Upper lobe of left lung (tissue), 6 donors: ENCODE results near the gene C12orf75. TPM values are rescaled to one million over a fixed set of nuclear protein-coding genes. Genes with fewer than 3 reads are reported as not detected.

Experiments used
- ATAC-seq, 2 donors: fragments of 200-7000 bp; cut with Tn5 transposase; one replicate each; pipeline ENCODE4 v1.9.1; 2022; ENCODE audit warnings: mild to moderate bottlenecking in 2 of 2, moderate library complexity in 2 of 2; ENCODE audit not compliant: low FRiP score in 2 of 2
- DNase-seq, 2 donors: peaks; one replicate each; pipeline ENCODE4 v3.0.0-alpha.2; 2019 to 2020
- H3K27ac ChIP-seq, 4 donors: fragments of 200-600 bp; sonication (generic); one replicate each; pipeline ENCODE4 v1.5.1; 2016 to 2019
- H3K27me3 ChIP-seq, 4 donors: fragments of 200-600 bp; sonication (generic); one replicate each; pipeline ENCODE4 v1.5.1; 2017 to 2019
- H3K36me3 ChIP-seq, 4 donors: fragments of 200-600 bp; sonication (generic); one replicate each; pipeline ENCODE4 v1.5.1; 2016 to 2019
- H3K4me1 ChIP-seq, 4 donors: fragments of 200-600 bp; sonication (generic); one replicate each; pipeline ENCODE4 v1.5.1; 2018 to 2019
- H3K4me3 ChIP-seq, 4 donors: fragments of 200-600 bp; sonication (generic); one replicate each; pipeline ENCODE4 v1.5.1; 2017 to 2019; ENCODE audit warnings: mild to moderate bottlenecking in 2 of 4, moderate library complexity in 1 of 4
- H3K9me3 ChIP-seq, 4 donors: fragments of 200-600 bp; sonication (generic); one replicate each; pipeline ENCODE4 v1.5.1; 2018 to 2019
- EP300 ChIP-seq, 4 donors: sonication (generic); formaldehyde crosslinking; IDR thresholded peaks; one replicate each; pipeline ENCODE4 v1.5.1; 2017; ENCODE audit warnings: antibody characterized with exemption in 4 of 4, control low read depth in 2 of 4
- POLR2A ChIP-seq, 4 donors: fragments of 450-650 bp; IDR thresholded peaks; one replicate each; pipeline ENCODE4 v1.5.1; 2016 to 2017; ENCODE audit warnings: antibody characterized with exemption in 4 of 4, mild to moderate bottlenecking in 2 of 4
- POLR2AphosphoS5 ChIP-seq, 2 donors: sonication (generic); formaldehyde crosslinking; IDR thresholded peaks; one replicate each; pipeline ENCODE4 v1.5.1; 2017; ENCODE audit warnings: antibody characterized with exemption in 2 of 2
- WGBS, 2 donors: methylation state at CpG; one replicate each; pipeline ENCODE4 v1.1.5; 2017 to 2018; 5-methylcytosine and 5-hydroxymethylcytosine counted together
- total RNA-seq, 6 donors: library from RNA; depleted of rRNA in 4 of 6; stranded (reverse); fragments of >200 nt in 4 of 6; gene quantifications; one replicate each; pipeline versions ENCODE4 v1.1.0 to v1.2.1, GENCODE V29; 2016 to 2021
- TF ChIP-seq, protein P1 (sequence below), 6 experiments: fragments of 450-650 bp in 4 of 6; fragments of 200-600 bp in 2 of 6; sonication (generic) in 2 of 6; IDR thresholded peaks; one replicate each; pipeline ENCODE4 v1.5.1; 2016 to 2019; ENCODE audit warnings: antibody characterized with exemption in 6 of 6
- donor health status: DM: no; HTN: no; CAD: no; lungs with moderate emphysema.
- donor health status: DM: no; HTN: yes; CAD: no; lungs with severe emphysema.

Gene C12orf75
- total RNA-seq, 6 donors from 2014 or later = 1.0 to 15.0 (median 6.2) TPM

DNA sequence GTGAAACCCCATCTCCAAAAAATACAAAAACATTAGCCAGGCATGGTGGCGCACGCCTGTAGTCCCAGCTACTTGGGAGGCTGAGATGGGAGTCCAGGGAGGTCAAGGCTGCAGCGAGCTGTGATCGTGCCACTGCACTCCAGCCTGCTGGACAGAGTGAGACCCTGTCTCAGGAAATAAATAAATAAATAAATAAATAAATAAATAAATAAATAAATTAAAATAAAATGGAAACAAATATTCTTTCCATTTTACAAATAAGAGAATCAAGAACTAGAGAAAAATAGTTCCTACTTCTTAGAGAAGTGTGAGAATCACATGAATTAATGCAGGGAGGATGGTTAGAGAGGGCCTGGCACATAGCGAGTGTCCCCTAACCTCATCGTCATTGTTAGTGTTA, 53.7 kb downstream of the C12orf75 start:
- no peaks in the 10 kb centered on the region for H3K27me3 ChIP-seq
- DNase-seq (no peak), ATAC-seq (no peak)
- H3K4me3 ChIP-seq = no peak overlapping the region
- no peaks in the 10 kb centered on the region for H3K36me3 ChIP-seq
- TF ChIP-seq POLR2AphosphoS5 (IDR thresholded peaks at IDR 0.05) (no peak), EP300 (IDR thresholded peaks at IDR 0.05) (no peak), POLR2A (IDR thresholded peaks at IDR 0.05) (no peak)
- TF ChIP-seq, protein P1, sequence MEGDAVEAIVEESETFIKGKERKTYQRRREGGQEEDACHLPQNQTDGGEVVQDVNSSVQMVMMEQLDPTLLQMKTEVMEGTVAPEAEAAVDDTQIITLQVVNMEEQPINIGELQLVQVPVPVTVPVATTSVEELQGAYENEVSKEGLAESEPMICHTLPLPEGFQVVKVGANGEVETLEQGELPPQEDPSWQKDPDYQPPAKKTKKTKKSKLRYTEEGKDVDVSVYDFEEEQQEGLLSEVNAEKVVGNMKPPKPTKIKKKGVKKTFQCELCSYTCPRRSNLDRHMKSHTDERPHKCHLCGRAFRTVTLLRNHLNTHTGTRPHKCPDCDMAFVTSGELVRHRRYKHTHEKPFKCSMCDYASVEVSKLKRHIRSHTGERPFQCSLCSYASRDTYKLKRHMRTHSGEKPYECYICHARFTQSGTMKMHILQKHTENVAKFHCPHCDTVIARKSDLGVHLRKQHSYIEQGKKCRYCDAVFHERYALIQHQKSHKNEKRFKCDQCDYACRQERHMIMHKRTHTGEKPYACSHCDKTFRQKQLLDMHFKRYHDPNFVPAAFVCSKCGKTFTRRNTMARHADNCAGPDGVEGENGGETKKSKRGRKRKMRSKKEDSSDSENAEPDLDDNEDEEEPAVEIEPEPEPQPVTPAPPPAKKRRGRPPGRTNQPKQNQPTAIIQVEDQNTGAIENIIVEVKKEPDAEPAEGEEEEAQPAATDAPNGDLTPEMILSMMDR (IDR thresholded peaks at IDR 0.05) = no peak
- H3K27ac ChIP-seq = no peak overlapping the region
- H3K4me1 ChIP-seq = peaks cover 0 to 8% (median 4%) of the 10 kb centered on the region in 4 donors
- no peaks in the 10 kb centered on the region for H3K9me3 ChIP-seq
- 89 to 91% methylated on average over 6 of the region's 6 CpGs for WGBS, 2 donors

- peaks cover 0 to 8% (median 4%) of the 10 kb centered on the region in 4 donors for H3K4me1 ChIP-seq
- TF ChIP-seq POLR2A (IDR thresholded peaks at IDR 0.05) (no peak), POLR2AphosphoS5 (IDR thresholded peaks at IDR 0.05) (no peak), EP300 (IDR thresholded peaks at IDR 0.05) (no peak)
- TF ChIP-seq, protein P1 (IDR thresholded peaks at IDR 0.05) = no peak
- H3K27ac ChIP-seq = no peak overlapping the region
- no peaks in the 10 kb centered on the region for H3K27me3 ChIP-seq
- DNase-seq (no peak), ATAC-seq (no peak)
- no peaks in the 10 kb centered on the region for H3K36me3 ChIP-seq
- H3K9me3 ChIP-seq = no peaks in the 10 kb centered on the region
- WGBS, 2 donors = 70 to 76% methylated on average over 6 of the region's 6 CpGs
- H3K4me3 ChIP-seq = no peak overlapping the region
Observed at GRCh38 chr12:105384916-105385535, 54.5 kb downstream of the C12orf75 start.

DNA sequence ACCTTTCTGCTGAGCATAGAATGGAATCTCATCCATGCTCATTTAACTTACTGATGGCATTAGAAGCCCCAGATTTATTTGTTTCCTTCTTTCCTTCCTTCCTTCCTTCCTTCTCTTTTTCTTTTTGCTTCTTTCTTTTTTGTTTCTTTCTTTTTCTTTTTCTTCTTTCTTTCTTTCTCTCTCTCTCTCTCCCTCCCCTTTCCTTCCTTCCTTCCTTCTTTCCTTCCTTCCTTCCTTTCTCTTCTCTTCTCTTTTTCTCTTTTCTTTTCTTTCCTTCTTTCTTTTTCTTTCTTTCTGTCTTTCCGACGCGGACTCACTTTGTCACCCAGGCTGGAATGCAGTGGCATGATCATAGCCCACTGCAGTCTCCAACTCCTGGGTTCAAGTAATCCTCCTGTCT, 55.9 kb downstream of the C12orf75 start:
- no peaks in the 10 kb centered on the region for H3K27me3 ChIP-seq
- H3K27ac ChIP-seq = no peak overlapping the region
- DNase-seq (no peak), ATAC-seq (no peak)
- H3K4me3 ChIP-seq = no peak overlapping the region
- no peaks in the 10 kb centered on the region for H3K9me3 ChIP-seq
- H3K4me1 ChIP-seq = peaks cover 0 to 8% (median 2%) of the 10 kb centered on the region in 4 donors
- H3K36me3 ChIP-seq = no peaks in the 10 kb centered on the region
- TF ChIP-seq, protein P1 (IDR thresholded peaks at IDR 0.05) = no peak
- TF ChIP-seq POLR2AphosphoS5 (IDR thresholded peaks at IDR 0.05) = no peak
- TF ChIP-seq POLR2A (IDR thresholded peaks at IDR 0.05) = no peak
- TF ChIP-seq EP300 (IDR thresholded peaks at IDR 0.05) = no peak
- WGBS, 2 donors = 96% methylated on average over 3 of the region's 3 CpGs

- no peak for ATAC-seq
- H3K9me3 ChIP-seq = no peaks in the 10 kb centered on the region
- H3K4me3 ChIP-seq = no peak overlapping the region
- H3K27ac ChIP-seq = no peak overlapping the region
- no peaks in the 10 kb centered on the region for H3K36me3 ChIP-seq
- H3K27me3 ChIP-seq = no peaks in the 10 kb centered on the region
- TF ChIP-seq POLR2AphosphoS5 (IDR thresholded peaks at IDR 0.05) (no peak), EP300 (IDR thresholded peaks at IDR 0.05) (no peak), POLR2A (IDR thresholded peaks at IDR 0.05) (no peak)
- TF ChIP-seq, protein P1 (IDR thresholded peaks at IDR 0.05) = no peak
- no peak for DNase-seq
- 88 to 93% methylated on average over 1 of the region's 1 CpG for WGBS, 2 donors
- no peaks in the 10 kb centered on the region for H3K4me1 ChIP-seq
Observed at GRCh38 chr12:105391231-105391630, 60.7 kb downstream of the C12orf75 start.

DNA sequence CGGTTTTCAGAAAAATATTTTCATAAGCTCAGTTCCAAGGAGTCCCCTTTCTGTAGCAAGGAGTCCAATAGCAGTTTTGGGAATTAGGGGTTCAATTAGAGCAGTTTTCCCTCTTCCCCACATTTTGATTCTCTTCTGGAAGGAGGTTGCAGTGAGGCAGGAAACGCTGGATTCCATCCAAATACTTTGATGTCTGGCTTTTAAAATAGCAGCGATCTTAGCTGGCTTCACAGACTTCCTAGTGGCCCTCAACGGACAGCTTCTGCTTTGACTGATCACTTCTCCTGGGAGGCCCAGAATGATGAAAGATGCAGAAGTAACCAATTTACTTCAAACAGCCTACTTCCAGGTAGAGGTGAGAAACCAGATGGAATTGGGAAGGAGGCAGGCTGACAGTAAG, 63.1 kb downstream of the C12orf75 start:
- TF ChIP-seq, protein P1 (IDR thresholded peaks at IDR 0.05) = no peak
- TF ChIP-seq POLR2A (IDR thresholded peaks at IDR 0.05) (no peak), EP300 (IDR thresholded peaks at IDR 0.05) (no peak), POLR2AphosphoS5 (IDR thresholded peaks at IDR 0.05) (no peak)
- Histone ChIP-seq H3K27me3 (no peaks in the 10 kb centered on the region), H3K27ac (no peak overlapping the region), H3K4me1 (no peaks in the 10 kb centered on the region), H3K36me3 (no peaks in the 10 kb centered on the region), H3K4me3 (no peak overlapping the region), H3K9me3 (peaks cover 0 to 6% (median 0%) of the 10 kb centered on the region in 4 donors)
- 11 to 33% methylated on average over 4 of the region's 4 CpGs for WGBS, 2 donors
- ATAC-seq = no peak
- no peak for DNase-seq
